Natural killer cell (primary cell): ENCODE results near the gene TECTA. TPM values are rescaled to one million over a fixed set of nuclear protein-coding genes. Genes with fewer than 3 reads are reported as not detected.

Experiments used
- ATAC-seq, 3 donors: fragments of 150-1000 bp in 2 of 3; fragments of 200-7000 bp in 1 of 3; cut with Tn5 transposase; 1 replicate in 1 of 3; 2 replicates in 2 of 3; pipeline ENCODE4 v1.10.0; 2021; ENCODE audit warnings: mild to moderate bottlenecking in 2 of 3, moderate library complexity in 2 of 3
- DNase-seq, 2 donors: peaks; one replicate each; pipeline versions ENCODE4 v3.0.0 to v3.0.0-alpha.2; 2013 to 2021; ENCODE audit warnings: mixed read lengths in 1 of 2
- H3K27ac ChIP-seq: one replicate; pipeline ENCODE4 v1.5.1; 2013; ENCODE audit warnings: mild to moderate bottlenecking, low read length
- H3K27me3 ChIP-seq: one replicate; pipeline ENCODE4 v1.6.1; 2013; ENCODE audit warnings: low read length; ENCODE audit not compliant: control insufficient read depth, insufficient read depth
- H3K36me3 ChIP-seq: one replicate; pipeline ENCODE4 v1.6.1; 2013; ENCODE audit warnings: low read length; ENCODE audit not compliant: control insufficient read depth, insufficient read depth
- H3K4me1 ChIP-seq: one replicate; pipeline ENCODE4 v1.6.1; 2013; ENCODE audit warnings: low read length; ENCODE audit not compliant: control insufficient read depth, insufficient read depth
- H3K4me3 ChIP-seq: one replicate; pipeline ENCODE4 v1.5.1; 2013; ENCODE audit warnings: low read length
- H3K9me3 ChIP-seq: one replicate; pipeline ENCODE4 v1.6.1; 2013; ENCODE audit warnings: low read length; ENCODE audit not compliant: control insufficient read depth, insufficient read depth
- H3K27ac Mint-ChIP-seq, 2 donors: one replicate each; pipeline ENCODE4 v1.8.0; 2022; ENCODE audit warnings: mild to moderate bottlenecking in 2 of 2, mixed read lengths in 2 of 2, moderate library complexity in 1 of 2
- H3K27me3 Mint-ChIP-seq, 2 donors: one replicate each; pipeline ENCODE4 v1.8.0; 2022; ENCODE audit warnings: low read depth in 2 of 2, mixed read lengths in 2 of 2
- H3K36me3 Mint-ChIP-seq: one replicate; pipeline ENCODE4 v1.8.0; 2022; ENCODE audit warnings: mixed read lengths
- H3K4me1 Mint-ChIP-seq, 2 donors: one replicate each; pipeline ENCODE4 v1.8.0; 2022; ENCODE audit warnings: mixed read lengths in 2 of 2
- H3K4me3 Mint-ChIP-seq: one replicate; pipeline ENCODE4 v1.8.0; 2022; ENCODE audit warnings: mild to moderate bottlenecking, moderate library complexity, mixed read lengths
- H3K9me3 Mint-ChIP-seq, 2 donors: one replicate each; pipeline ENCODE4 v1.8.0; 2022; ENCODE audit warnings: mixed read lengths in 2 of 2
- WGBS: methylation state at CpG from one replicate; pipeline ENCODE4 v1.1.7; 2013; ENCODE audit warnings: missing lambda C conversion rate; ENCODE audit not compliant: insufficient coverage; 5-methylcytosine and 5-hydroxymethylcytosine counted together
- intact Hi-C: fragments of 100-400 bp; cut with micrococcal nuclease; formaldehyde crosslinking; loops from one replicate; pipeline ENCODE4 v1.14.2; 2022
- total RNA-seq, 4 donors: library from RNA; stranded (reverse); fragments of 120-200 nt in 1 of 4; gene quantifications; one replicate each; pipeline versions ENCODE4 v1.2.3 to v1.2.4, GENCODE V29; 2013 to 2022
- TF ChIP-seq, protein P1 (sequence below): fragments of 200-600 bp; IDR thresholded peaks from one replicate; pipeline ENCODE4 v1.8.0; 2022; ENCODE audit warnings: antibody characterized with exemption

The TECTA gene, protein sequence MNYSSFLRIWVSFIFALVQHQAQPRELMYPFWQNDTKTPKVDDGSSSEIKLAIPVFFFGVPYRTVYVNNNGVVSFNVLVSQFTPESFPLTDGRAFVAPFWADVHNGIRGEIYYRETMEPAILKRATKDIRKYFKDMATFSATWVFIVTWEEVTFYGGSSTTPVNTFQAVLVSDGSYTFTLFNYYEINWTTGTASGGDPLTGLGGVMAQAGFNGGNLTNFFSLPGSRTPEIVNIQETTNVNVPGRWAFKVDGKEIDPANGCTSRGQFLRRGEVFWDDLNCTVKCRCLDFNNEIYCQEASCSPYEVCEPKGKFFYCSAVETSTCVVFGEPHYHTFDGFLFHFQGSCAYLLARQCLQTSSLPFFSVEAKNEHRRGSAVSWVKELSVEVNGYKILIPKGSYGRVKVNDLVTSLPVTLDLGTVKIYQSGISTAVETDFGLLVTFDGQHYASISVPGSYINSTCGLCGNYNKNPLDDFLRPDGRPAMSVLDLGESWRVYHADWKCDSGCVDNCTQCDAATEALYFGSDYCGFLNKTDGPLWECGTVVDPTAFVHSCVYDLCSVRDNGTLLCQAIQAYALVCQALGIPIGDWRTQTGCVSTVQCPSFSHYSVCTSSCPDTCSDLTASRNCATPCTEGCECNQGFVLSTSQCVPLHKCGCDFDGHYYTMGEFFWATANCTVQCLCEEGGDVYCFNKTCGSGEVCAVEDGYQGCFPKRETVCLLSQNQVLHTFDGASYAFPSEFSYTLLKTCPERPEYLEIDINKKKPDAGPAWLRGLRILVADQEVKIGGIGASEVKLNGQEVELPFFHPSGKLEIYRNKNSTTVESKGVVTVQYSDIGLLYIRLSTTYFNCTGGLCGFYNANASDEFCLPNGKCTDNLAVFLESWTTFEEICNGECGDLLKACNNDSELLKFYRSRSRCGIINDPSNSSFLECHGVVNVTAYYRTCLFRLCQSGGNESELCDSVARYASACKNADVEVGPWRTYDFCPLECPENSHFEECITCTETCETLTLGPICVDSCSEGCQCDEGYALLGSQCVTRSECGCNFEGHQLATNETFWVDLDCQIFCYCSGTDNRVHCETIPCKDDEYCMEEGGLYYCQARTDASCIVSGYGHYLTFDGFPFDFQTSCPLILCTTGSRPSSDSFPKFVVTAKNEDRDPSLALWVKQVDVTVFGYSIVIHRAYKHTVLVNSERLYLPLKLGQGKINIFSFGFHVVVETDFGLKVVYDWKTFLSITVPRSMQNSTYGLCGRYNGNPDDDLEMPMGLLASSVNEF (N-terminal part only)
- total RNA-seq: under 1 TPM; 0.50 to 0.57 (median 0.56) TPM
- 0.54 TPM for total RNA-seq (2013)

DNA sequence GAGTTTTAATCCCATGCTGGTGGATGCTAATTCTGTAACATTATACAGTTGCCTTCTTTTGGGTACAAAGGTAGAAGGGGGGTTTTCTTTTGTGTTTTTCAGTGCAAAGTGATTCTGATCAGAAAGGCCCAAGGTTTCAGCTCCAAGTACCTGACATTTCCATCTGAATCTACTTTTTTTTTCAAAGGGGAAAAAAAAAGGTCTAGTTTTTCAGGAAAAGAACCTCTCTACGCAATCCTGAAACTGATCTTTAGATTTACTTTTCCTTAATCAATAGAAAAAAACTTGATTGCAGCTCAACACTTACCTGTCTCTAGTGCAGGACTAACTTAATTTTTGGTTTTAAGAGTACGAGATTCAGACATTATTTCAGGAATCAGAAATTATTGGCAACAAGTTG, at the start of gene TECTA:
Gene TECTA, plus strand, starts transcription at position 301 of the 400 bp plus-strand sequence. CDS start 1,423 bp downstream, outside the sequence.
- no peaks in the 10 kb centered on the region for H3K36me3 ChIP-seq
- no peaks in the 10 kb centered on the region for H3K9me3 ChIP-seq
- 100% methylated on average over 2 of the region's 2 CpGs for WGBS
- ATAC-seq: no peak
- H3K27ac ChIP-seq: no peak within 1 kb of the TSS
- intact Hi-C loops: no loop called here
- Mint-ChIP-seq H3K27me3 (peaks cover 2 to 19% of the 10 kb centered on the region in 2 donors), H3K4me3 (no peak within 1 kb of the TSS), H3K9me3 (no peaks in the 10 kb centered on the region), H3K36me3 (no peaks in the 10 kb centered on the region), H3K4me1 (no peaks in the 10 kb centered on the region), H3K27ac (no peak within 1 kb of the TSS)
- no peaks in the 10 kb centered on the region for H3K4me1 ChIP-seq
- H3K27me3 ChIP-seq: no peaks in the 10 kb centered on the region
- H3K4me3 ChIP-seq: no peak within 1 kb of the TSS
- TF ChIP-seq, protein P1, sequence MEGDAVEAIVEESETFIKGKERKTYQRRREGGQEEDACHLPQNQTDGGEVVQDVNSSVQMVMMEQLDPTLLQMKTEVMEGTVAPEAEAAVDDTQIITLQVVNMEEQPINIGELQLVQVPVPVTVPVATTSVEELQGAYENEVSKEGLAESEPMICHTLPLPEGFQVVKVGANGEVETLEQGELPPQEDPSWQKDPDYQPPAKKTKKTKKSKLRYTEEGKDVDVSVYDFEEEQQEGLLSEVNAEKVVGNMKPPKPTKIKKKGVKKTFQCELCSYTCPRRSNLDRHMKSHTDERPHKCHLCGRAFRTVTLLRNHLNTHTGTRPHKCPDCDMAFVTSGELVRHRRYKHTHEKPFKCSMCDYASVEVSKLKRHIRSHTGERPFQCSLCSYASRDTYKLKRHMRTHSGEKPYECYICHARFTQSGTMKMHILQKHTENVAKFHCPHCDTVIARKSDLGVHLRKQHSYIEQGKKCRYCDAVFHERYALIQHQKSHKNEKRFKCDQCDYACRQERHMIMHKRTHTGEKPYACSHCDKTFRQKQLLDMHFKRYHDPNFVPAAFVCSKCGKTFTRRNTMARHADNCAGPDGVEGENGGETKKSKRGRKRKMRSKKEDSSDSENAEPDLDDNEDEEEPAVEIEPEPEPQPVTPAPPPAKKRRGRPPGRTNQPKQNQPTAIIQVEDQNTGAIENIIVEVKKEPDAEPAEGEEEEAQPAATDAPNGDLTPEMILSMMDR: no peak
- DNase-seq: no peak

DNA sequence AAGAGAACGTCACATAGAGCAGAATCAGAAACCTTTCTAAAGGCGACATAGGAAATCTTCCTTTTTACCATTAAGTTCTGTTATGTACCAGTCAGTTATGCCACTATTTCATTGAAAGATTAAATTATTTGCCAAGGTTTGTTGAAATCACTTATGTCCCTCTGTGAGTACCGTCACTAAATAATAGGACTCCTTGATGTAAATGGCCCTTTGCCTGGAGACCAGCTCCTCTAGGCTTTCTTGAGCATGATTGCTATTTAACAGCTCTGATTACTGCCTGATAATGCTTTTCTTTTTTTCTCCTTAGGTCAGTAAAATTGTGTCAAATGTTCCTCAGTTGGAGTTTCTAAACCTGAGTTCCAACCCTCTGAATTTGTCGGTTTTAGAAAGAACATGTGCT, 47.8 kb upstream of the TECTA start:
- Mint-ChIP-seq H3K4me1 (no peaks in the 10 kb centered on the region), H3K27ac (no peak overlapping the region), H3K27me3 (no peaks in the 10 kb centered on the region), H3K36me3 (peaks cover 33% of the 10 kb centered on the region), H3K4me3 (no peak overlapping the region), H3K9me3 (no peaks in the 10 kb centered on the region)
- Histone ChIP-seq H3K27me3 (no peaks in the 10 kb centered on the region), H3K4me3 (no peak overlapping the region), H3K9me3 (no peaks in the 10 kb centered on the region), H3K4me1 (no peaks in the 10 kb centered on the region), H3K36me3 (peaks cover 49% of the 10 kb centered on the region), H3K27ac (no peak overlapping the region)
- TF ChIP-seq, protein P1: no peak
- intact Hi-C loops: no loop called here
- ATAC-seq: no peak
- DNase-seq: no peak
- 98% methylated on average over 4 of the region's 4 CpGs for WGBS

DNA sequence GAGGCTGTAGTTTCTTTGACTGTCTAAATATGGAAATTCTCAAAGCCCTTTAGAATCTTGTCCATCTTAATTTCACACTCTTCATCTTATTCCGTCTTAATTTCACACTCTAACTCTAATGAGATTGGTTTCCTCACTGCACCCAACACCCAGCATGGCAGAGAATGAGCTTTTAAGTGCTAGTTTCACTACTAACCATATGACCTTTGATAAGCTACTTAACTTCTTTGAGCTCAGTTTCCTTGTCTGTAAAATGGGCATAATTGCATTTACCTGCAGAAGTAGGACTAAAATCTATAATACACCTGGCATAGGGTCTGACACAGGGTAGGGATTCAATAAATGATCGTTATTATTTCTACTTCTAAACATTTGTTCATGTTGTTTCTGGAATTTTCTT, 46.8 kb upstream of the TECTA start:
- no peak for ATAC-seq
- no peaks in the 10 kb centered on the region for H3K4me1 ChIP-seq
- no peak overlapping the region for H3K27ac Mint-ChIP-seq
- H3K36me3 Mint-ChIP-seq: peaks cover 31% of the 10 kb centered on the region
- DNase-seq: no peak
- H3K4me3 ChIP-seq: no peak overlapping the region
- H3K9me3 ChIP-seq: no peaks in the 10 kb centered on the region
- H3K9me3 Mint-ChIP-seq: no peaks in the 10 kb centered on the region
- TF ChIP-seq, protein P1: no peak
- no peak overlapping the region for H3K4me3 Mint-ChIP-seq
- H3K27me3 Mint-ChIP-seq: no peaks in the 10 kb centered on the region
- H3K4me1 Mint-ChIP-seq: no peaks in the 10 kb centered on the region
- WGBS: 67% methylated on average over 1 of the region's 2 CpGs
- no peaks in the 10 kb centered on the region for H3K27me3 ChIP-seq
- intact Hi-C loops: no loop called here
- H3K27ac ChIP-seq: no peak overlapping the region
- H3K36me3 ChIP-seq: peaks cover 42% of the 10 kb centered on the region
